Mucosa of stomach (tissue), 1 donor: ENCODE data around the gene TSPEAR.

Experiments
- H3K27me3 ChIP-seq: one replicate; pipeline ENCODE4 v1.7.0; 2013; ENCODE audit warnings: mild to moderate bottlenecking, low read length; ENCODE audit not compliant: control insufficient read depth, insufficient read depth
- H3K36me3 ChIP-seq: one replicate; pipeline ENCODE4 v1.7.0; 2013; ENCODE audit warnings: low read length; ENCODE audit not compliant: control insufficient read depth, insufficient read depth
- H3K4me1 ChIP-seq: one replicate; pipeline ENCODE4 v1.7.0; 2013; ENCODE audit warnings: mild to moderate bottlenecking, low read length; ENCODE audit not compliant: control insufficient read depth, insufficient read depth
- H3K4me3 ChIP-seq: one replicate; pipeline ENCODE4 v1.7.0; 2013; ENCODE audit warnings: low read length
- H3K9ac ChIP-seq: one replicate; pipeline ENCODE4 v1.7.0; 2013; ENCODE audit warnings: mild to moderate bottlenecking, low read length, moderate library complexity
- H3K9me3 ChIP-seq: one replicate; pipeline ENCODE4 v1.7.0; 2013; ENCODE audit warnings: mild to moderate bottlenecking, low read length, moderate library complexity; ENCODE audit not compliant: control insufficient read depth
- donor health status: Pancreatic carcinoma.

The TSPEAR gene

DNA sequence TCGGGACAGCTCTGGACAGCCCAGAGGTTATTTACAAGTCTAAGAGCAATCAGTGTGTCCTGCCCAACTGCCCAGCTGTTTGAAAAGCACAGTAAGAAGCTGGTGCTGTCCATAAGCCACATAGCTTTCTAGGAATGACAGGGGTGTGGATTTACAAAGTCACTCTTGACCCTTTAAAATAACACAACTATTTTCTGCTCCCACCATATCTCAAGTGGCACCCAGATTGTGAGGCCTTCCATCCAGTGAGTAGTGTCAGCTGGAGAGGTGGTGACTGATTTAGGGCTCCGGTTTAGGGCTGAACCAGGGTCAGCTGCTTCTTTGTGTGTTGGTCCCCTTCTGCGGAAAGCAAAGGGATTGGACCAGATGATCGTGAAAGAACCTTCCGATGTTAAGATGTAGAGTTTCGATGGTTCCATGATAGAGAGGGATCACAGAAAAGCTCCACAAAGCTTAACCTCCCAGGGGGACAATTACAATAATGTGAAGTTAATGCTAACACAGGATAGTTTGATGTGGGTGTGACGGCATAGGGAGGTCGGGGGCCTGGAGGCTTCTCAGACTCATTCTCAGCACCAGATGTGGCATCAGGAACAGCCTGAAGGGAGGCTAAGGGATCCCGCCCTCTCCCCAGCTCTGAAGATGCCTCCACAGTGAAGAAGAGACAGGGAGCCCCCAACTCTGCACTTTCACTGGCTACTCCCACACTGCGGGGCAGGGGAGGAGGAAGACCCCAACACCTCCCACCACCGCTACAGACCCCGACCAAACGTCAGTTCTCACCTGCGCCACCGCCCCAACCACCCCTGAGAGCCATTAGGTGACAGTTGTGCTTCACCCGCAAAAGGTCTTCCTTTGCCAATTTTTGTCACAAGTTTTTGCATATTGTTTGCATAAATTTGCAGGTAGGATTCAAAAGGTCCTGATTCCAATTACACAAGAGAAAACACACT, 215.5 kb downstream of the TSPEAR start:
- H3K9me3 ChIP-seq, result no peaks in the 10 kb centered on the region
- H3K27me3 ChIP-seq, result peaks cover 8% of the 10 kb centered on the region
- no peak overlapping the region for H3K4me3 ChIP-seq

DNA sequence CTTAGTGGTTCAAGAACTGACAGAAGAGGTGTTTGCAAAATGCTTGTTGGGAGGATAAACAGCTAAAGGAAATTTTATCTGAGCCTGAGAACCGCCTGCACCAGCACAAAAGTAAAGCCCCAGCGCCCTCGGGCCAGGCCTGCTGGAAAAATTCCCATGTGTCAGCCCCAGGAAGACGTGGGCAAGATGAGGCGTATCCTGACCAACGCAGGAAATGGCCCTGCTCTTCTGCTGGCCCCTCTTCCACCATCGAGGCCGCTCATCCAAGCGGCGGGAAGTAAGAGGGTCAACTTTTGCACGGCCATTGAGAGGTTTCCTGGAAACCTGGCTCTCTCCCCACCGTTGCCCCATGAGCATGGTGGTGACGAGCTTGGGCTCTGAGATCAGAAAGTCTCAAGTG, 216.4 kb downstream of the TSPEAR start:
- Histone ChIP-seq H3K36me3 (no peaks in the 10 kb centered on the region), H3K4me1 (peaks cover 14% of the 10 kb centered on the region), H3K27me3 (peaks cover 6% of the 10 kb centered on the region), H3K4me3 (no peak overlapping the region), H3K9me3 (no peaks in the 10 kb centered on the region), H3K9ac (no peak overlapping the region)

More for the DNA sequence above, 215.5 kb downstream of the TSPEAR start:
- Histone ChIP-seq H3K36me3 (no peaks in the 10 kb centered on the region), H3K9ac (no peak overlapping the region), H3K4me1 (peaks cover 14% of the 10 kb centered on the region)

DNA sequence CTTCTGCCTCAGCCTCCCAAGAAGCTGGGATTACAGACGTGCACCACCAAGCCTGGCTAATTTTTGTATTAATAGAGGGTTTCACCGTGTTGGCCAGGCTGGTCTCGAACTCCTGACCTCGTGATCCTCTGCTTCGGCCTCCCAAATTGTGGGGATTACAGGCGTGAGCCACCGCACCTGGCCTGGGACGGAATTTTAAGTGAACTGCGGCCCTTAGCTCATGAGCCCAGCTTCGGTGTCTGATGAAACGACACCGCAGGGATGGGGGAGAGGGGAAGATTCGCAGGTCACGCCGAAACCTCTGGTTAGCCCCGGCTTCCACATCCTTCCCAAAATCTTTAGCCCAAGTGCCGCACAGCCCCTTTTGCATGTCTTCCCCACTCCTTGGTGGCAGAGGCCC, 217.0 kb downstream of the TSPEAR start:
- Histone ChIP-seq H3K4me3 (no peak overlapping the region), H3K9ac (no peak overlapping the region), H3K9me3 (no peaks in the 10 kb centered on the region), H3K36me3 (no peaks in the 10 kb centered on the region), H3K27me3 (peaks cover under 1% of the 10 kb centered on the region), H3K4me1 (peaks cover 14% of the 10 kb centered on the region)

DNA sequence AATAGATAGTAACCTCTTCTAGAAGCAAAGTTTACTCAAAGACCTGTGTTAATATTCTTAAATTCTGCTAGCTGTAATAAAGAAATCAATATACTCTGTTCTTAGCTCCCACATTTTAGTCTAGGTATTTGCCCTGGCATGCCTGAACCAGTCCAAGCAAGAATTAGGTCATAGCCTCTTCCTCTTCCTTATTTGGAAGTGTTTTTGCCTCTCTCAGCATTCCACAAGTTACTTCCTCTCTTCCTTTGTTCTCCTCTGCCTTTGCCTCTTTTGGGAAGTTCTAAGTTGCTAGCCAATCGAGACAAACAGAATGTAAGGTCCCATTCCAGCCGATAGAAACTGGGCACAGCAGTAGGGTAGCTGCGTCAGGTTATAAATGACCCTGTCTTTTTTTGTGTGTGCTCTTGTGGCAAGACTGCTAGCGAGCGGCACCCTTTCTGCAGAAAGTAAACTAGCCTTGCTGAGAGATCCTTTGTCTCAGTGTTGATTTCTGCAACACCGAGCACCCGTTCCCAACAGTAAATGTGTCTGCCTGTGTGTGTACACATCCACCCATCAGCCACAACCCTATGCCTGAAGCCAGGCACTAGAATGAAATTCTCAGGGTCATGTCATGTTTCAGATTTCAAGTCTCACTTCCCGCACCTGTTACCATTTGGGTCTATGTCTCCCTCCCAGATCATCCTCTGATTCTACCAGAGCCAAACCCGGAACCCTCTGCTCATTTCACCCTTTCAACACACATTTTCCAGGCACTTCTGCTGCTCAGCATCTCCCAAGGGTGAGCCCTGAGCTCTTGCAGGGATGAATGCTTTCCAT, 218.6 kb downstream of the TSPEAR start:
- Histone ChIP-seq H3K4me3 (no peak overlapping the region), H3K36me3 (no peaks in the 10 kb centered on the region), H3K9me3 (no peaks in the 10 kb centered on the region), H3K9ac (no peak overlapping the region), H3K4me1 (no peaks in the 10 kb centered on the region), H3K27me3 (no peaks in the 10 kb centered on the region)

DNA sequence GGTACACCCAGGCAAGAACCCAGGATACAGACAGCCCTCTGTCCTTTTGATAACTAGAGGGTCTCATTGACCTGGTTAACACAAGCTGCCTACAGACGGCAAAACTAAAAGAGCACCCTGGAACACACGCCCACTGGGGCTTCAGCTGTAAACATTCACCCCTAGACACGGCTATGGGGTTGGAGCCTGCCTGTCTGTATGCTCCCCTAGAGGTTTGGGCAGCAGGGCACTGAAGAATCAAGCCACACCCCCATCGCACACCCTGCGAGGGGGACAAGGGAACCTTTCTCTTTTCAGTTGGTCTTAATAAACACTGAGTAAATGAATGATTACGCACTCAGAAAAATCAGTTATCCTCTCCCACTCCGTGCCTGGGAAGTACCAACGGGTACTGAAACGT, 220.6 kb downstream of the TSPEAR start:
- H3K9me3 ChIP-seq, result no peaks in the 10 kb centered on the region
- H3K4me1 ChIP-seq, result no peaks in the 10 kb centered on the region
- no peak overlapping the region for H3K4me3 ChIP-seq

DNA sequence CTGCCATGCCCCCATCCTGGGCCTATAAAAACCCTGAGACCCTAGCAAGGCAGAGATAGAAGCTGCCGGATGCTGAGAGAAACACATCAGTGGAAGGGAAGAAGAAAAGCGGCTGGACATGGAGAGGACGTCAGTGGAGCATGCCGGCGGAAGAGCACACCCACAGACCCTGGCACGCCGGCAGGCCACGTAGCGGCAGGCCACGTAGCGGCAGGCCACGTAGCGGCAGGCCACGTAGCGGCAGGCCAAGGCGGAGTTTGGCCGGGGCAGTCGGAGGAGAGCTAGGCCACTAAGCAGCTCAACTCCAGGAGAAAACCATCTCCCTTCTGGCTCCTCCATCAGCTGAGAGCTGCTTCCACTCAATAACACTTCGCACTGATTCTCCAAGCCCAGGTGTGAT, 221.0 kb downstream of the TSPEAR start:
- H3K4me1 ChIP-seq, result no peaks in the 10 kb centered on the region
- H3K9ac ChIP-seq, result no peak overlapping the region
- H3K4me3 ChIP-seq, result no peak overlapping the region
- no peaks in the 10 kb centered on the region for H3K27me3 ChIP-seq
- H3K9me3 ChIP-seq, result no peaks in the 10 kb centered on the region
- no peaks in the 10 kb centered on the region for H3K36me3 ChIP-seq

More for the DNA sequence above, 220.6 kb downstream of the TSPEAR start:
- Histone ChIP-seq H3K9ac (no peak overlapping the region), H3K27me3 (no peaks in the 10 kb centered on the region), H3K36me3 (no peaks in the 10 kb centered on the region)

DNA sequence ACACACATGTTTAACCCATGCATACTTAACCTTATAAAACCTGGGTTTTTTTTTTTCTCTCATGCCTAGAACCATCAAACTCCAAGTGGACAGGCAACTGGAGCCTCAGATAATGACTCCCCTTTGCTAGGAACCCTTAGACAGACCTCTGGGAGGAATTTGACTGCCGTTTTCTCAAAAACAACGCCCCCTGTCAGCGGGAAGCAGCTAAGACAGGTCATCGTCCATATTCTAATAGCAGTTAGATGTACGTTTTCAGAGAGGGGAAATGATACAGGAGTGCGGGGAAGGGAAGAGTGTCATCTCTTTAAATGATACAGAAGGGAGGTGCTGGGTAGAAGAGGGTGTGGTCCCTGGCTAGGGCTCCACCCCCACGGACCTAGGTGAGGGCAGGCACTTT, 221.4 kb downstream of the TSPEAR start:
- Histone ChIP-seq H3K27me3 (no peaks in the 10 kb centered on the region), H3K9me3 (no peaks in the 10 kb centered on the region), H3K9ac (no peak overlapping the region), H3K4me1 (no peaks in the 10 kb centered on the region), H3K4me3 (no peak overlapping the region), H3K36me3 (no peaks in the 10 kb centered on the region)

DNA sequence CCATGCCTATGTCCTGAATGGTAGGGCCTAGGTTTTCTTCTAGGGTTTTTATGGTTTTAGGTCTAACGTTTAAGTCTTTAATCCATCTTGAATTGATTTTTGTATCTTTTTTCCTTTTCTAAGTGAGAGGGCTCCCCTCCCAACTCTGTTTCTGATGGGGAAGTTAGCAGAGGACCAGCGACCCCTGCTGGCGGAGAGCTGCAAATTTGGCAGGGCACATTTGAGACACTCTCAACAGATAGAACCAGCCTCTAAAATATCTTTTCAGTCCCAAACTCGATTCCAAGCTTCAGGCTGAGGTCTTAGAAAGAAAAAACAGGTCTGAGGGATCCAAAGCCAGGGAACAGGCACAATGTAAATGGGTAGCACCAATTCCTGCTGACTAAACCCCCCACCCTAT, 223.5 kb downstream of the TSPEAR start:
- peaks cover 6% of the 10 kb centered on the region for H3K4me1 ChIP-seq
- no peaks in the 10 kb centered on the region for H3K9me3 ChIP-seq
- H3K4me3 ChIP-seq, result no peak overlapping the region
- H3K36me3 ChIP-seq, result no peaks in the 10 kb centered on the region
- H3K27me3 ChIP-seq, result no peaks in the 10 kb centered on the region
- no peak overlapping the region for H3K9ac ChIP-seq

DNA sequence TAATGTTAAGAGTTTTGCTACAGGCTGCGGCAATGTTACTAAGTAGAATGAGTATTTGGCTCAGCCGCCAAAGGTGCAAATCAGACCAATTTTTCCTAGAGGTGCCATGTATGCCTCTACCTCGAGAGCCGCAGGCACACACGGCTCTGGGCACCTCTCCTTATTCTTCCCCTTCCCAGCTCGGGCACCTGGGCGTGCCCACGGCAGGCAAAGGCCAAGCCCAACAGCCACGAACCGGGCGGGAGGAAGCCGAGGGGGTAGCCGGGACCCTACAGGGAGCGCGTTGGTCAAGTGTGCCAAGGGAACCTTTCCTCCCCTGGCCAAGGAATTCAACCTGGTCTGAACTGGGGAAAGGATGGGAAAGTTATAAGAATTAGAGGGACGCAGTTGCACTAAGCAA, 225.1 kb downstream of the TSPEAR start:
- H3K4me3 ChIP-seq, result no peak overlapping the region
- H3K9me3 ChIP-seq, result no peaks in the 10 kb centered on the region
- H3K36me3 ChIP-seq, result no peaks in the 10 kb centered on the region
- H3K4me1 ChIP-seq, result peaks cover 15% of the 10 kb centered on the region
- H3K27me3 ChIP-seq, result no peaks in the 10 kb centered on the region
- no peak overlapping the region for H3K9ac ChIP-seq

DNA sequence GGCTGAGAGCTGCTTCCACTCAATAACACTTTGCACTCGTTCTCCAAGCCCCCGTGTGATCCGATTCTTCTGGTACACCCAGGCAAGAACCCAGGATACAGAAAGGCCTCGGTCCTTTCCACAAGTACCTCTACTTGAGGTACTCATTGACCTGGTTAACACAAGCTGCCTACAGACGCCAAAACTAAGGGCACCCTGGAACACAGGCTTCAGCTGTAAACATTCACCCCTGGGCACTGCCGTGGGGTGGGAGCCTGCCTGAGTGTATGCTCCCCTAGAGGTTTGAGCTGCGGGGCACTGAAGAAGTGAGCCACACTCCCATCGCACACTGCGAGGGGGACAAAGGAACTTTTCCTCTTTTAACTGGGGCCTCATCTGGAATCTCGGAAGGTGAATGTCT, 225.6 kb downstream of the TSPEAR start:
- H3K4me3 ChIP-seq, result no peak overlapping the region
- peaks cover 15% of the 10 kb centered on the region for H3K4me1 ChIP-seq
- H3K27me3 ChIP-seq, result no peaks in the 10 kb centered on the region
- H3K9ac ChIP-seq, result no peak overlapping the region
- no peaks in the 10 kb centered on the region for H3K9me3 ChIP-seq
- H3K36me3 ChIP-seq, result no peaks in the 10 kb centered on the region

DNA sequence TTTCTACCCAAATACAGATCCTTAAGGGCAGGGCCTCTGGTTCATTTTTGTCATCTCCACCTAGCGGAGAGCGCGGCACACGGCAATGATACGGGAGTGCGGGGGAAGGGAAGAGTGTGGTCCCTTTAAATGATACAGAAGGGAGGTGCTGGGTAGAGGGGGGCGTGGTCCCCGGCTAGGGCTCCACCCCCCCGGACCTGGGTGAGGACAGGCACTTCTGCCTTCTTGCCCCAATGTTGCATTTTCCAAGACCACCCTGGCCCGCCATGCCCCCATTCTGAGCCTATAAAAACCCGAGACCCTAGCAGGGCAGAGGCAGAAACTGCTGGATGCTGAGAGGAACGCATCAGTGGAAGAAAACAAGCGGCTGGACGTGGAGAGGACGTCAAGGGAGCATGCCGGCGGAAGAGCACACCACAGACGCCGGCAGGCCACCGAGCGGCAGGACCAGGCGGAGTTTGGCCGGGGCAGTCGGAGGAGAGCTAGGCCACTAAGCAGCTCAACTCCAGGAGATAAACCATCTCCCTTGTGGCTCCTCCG, 226.0 kb downstream of the TSPEAR start:
- H3K9me3 ChIP-seq, result no peaks in the 10 kb centered on the region
- no peak overlapping the region for H3K9ac ChIP-seq
- no peaks in the 10 kb centered on the region for H3K36me3 ChIP-seq
- H3K27me3 ChIP-seq, result no peaks in the 10 kb centered on the region
- H3K4me3 ChIP-seq, result no peak overlapping the region
- peaks cover 15% of the 10 kb centered on the region for H3K4me1 ChIP-seq
